ENCODE measurements around the gene CRISPLD2.
"Not testable (repeated sequence)": the region's sequence is repeated elsewhere in the genome, so short reads cannot be mapped to it uniquely, and the experiment has no call there.

The CRISPLD2 gene

GRCh38 chr16:84933774-84934631, 114.2 kb downstream of the CRISPLD2 start:
- DNase-seq: no peak

- DNase-seq: no peak
Observed at GRCh38 chr16:84937196-84938005, 117.6 kb downstream of the CRISPLD2 start.

- not testable (repeated sequence) for DNase-seq
Observed at GRCh38 chr16:84938616-84939015, 118.8 kb downstream of the CRISPLD2 start.

GRCh38 chr16:84940670-84941551, 121.1 kb downstream of the CRISPLD2 start:
- DNase-seq: no peak

- DNase-seq: no peak
Observed at GRCh38 chr16:84941921-84942320, 122.1 kb downstream of the CRISPLD2 start.

GRCh38 chr16:84942786-84943185, 123.0 kb downstream of the CRISPLD2 start:
- no peak for DNase-seq

GRCh38 chr16:84943620-84944019, 123.8 kb downstream of the CRISPLD2 start:
- DNase-seq: no peak

- DNase-seq: no peak
Observed at GRCh38 chr16:84947022-84947421, 127.2 kb downstream of the CRISPLD2 start.

GRCh38 chr16:84947996-84948850, 128.4 kb downstream of the CRISPLD2 start:
- DNase-seq: no peak

GRCh38 chr16:84948851-84949610, 129.2 kb downstream of the CRISPLD2 start:
- DNase-seq: no peak

GRCh38 chr16:84949772-84950436, 130.1 kb downstream of the CRISPLD2 start:
- no peak for DNase-seq

- DNase-seq: no peak
Observed at GRCh38 chr16:84950906-84951305, 131.1 kb downstream of the CRISPLD2 start.

GRCh38 chr16:84952335-84953189, 132.8 kb downstream of the CRISPLD2 start:
- no peak for DNase-seq

GRCh38 chr16:84953190-84953746, 133.5 kb downstream of the CRISPLD2 start:
- DNase-seq: no peak

GRCh38 chr16:84955427-84955826, 135.6 kb downstream of the CRISPLD2 start:
- no peak for DNase-seq

- DNase-seq: no peak
Observed at GRCh38 chr16:84957192-84957591, 137.4 kb downstream of the CRISPLD2 start.

GRCh38 chr16:84957792-84958191, 138.0 kb downstream of the CRISPLD2 start:
- DNase-seq: no peak
